Gastrocnemius medialis (tissue), 4 donors: ENCODE results near the gene APBB2. TPM values are rescaled to one million over a fixed set of nuclear protein-coding genes. Genes with fewer than 3 reads are reported as not detected.

ENCODE experiments used
- ATAC-seq, 2 donors: fragments of 150-250 bp; one replicate each; pipeline ENCODE4 v1.9.1; 2016
- DNase-seq, 2 donors: peaks; one replicate each; pipeline ENCODE4 v3.0.0-alpha.2; 2019
- H3K27ac ChIP-seq, 4 donors: fragments of 200-600 bp; sonication (generic); 1 replicate in 1 of 4; 2 replicates in 3 of 4; pipeline ENCODE4 v1.5.1; 2016 to 2018; ENCODE audit warnings: mild to moderate bottlenecking in 2 of 4, moderate library complexity in 1 of 4
- H3K27me3 ChIP-seq, 3 donors: fragments of 200-600 bp; sonication (generic) in 2 of 3; 1 replicate in 1 of 3; 2 replicates in 2 of 3; pipeline versions ENCODE4 v1.5.1 to v1.6.0; 2016 to 2019; ENCODE audit warnings: mild to moderate bottlenecking in 1 of 3, moderate library complexity in 1 of 3
- H3K36me3 ChIP-seq, 2 donors: fragments of 200-600 bp; sonication (generic) in 1 of 2; one replicate each; pipeline ENCODE4 v1.5.1; 2017 to 2018
- H3K4me1 ChIP-seq, 2 donors: fragments of 200-600 bp; sonication (generic) in 1 of 2; one replicate each; pipeline ENCODE4 v1.5.1; 2016 to 2017; ENCODE audit warnings: mild to moderate bottlenecking in 2 of 2
- H3K4me3 ChIP-seq, 4 donors: fragments of 200-600 bp; sonication (generic) in 3 of 4; 1 replicate in 1 of 4; 2 replicates in 3 of 4; pipeline ENCODE4 v1.5.1; 2016 to 2019; ENCODE audit warnings: mild to moderate bottlenecking in 2 of 4
- H3K9me3 ChIP-seq, 3 donors: fragments of 200-600 bp; sonication (generic) in 2 of 3; 1 replicate in 1 of 3; 2 replicates in 2 of 3; pipeline ENCODE4 v1.5.1; 2016 to 2019
- CTCF ChIP-seq, 5 experiments: fragments of 450-650 bp in 3 of 5; fragments of 200-600 bp in 2 of 5; sonication (generic) in 2 of 5; IDR thresholded peaks in 4 of 5; conservative IDR thresholded peaks in 1 of 5; 1 replicate in 4 of 5; 2 replicates in 1 of 5; pipeline ENCODE4 v1.5.1; 2016 to 2019; ENCODE audit warnings: antibody characterized with exemption in 5 of 5, mild to moderate bottlenecking in 3 of 5, moderate library complexity in 3 of 5
- POLR2A ChIP-seq, 2 donors: fragments of 450-650 bp; IDR thresholded peaks; one replicate each; pipeline ENCODE4 v1.6.1; 2017; ENCODE audit warnings: antibody characterized with exemption in 2 of 2, mild to moderate bottlenecking in 2 of 2, moderate library complexity in 2 of 2
- in situ Hi-C, 4 donors: fragments of 200-750 bp; cut with MboI; loops; one replicate each; pipeline versions ENCODE4 v1.15.0 to v1.8.0; 2017; ENCODE audit warnings: low sequenced_read_pairs in 4 of 4
- intact Hi-C: fragments of 100-400 bp; cut with DNase I; formaldehyde crosslinking; loops from one replicate; pipeline ENCODE4 v1.15.1; 2023; ENCODE audit warnings: low total_unique reads
- total RNA-seq, 4 donors: library from RNA; depleted of rRNA; stranded (reverse); fragments of >200 nt; gene quantifications; one replicate each; pipeline versions ENCODE4 v1.1.0 to v1.2.3, GENCODE V29; 2016

Gene APBB2
- total RNA-seq, 4 donors from 2014 or later, result 14.3 to 20.5 (median 14.5) TPM

GRCh38 chr4:40916880-40917279 lies 297.5 kb downstream of the APBB2 start:
- no peak overlapping the region for H3K4me3 ChIP-seq
- H3K27ac ChIP-seq, result peak overlapping the region; percentile 52 to 75 (median 70)
- intact Hi-C loops, result loop anchor here (1.0 to 5.0 kb wide), 3 partner anchors 9 to 655 kb away; no protein-coding TSS in a partner anchor
- peaks cover 34 to 37% of the 10 kb centered on the region in 2 donors for H3K4me1 ChIP-seq
- no peaks in the 10 kb centered on the region for H3K9me3 ChIP-seq
- no peak for TF ChIP-seq POLR2A (IDR thresholded peaks at IDR 0.05)
- TF ChIP-seq CTCF (IDR thresholded peaks at IDR 0.05 in 4 of 5, conservative IDR thresholded peaks at IDR 0.05 in 1 of 5), result peak; percentile 21 to 58 (median 50)
- no peaks in the 10 kb centered on the region for H3K27me3 ChIP-seq
- no peaks in the 10 kb centered on the region for H3K36me3 ChIP-seq
- DNase-seq, result peak in 1 of 2 donors; percentile 69
- in situ Hi-C loops, result no loop called here
- peak; percentile 33 to 59 for ATAC-seq

DNA sequence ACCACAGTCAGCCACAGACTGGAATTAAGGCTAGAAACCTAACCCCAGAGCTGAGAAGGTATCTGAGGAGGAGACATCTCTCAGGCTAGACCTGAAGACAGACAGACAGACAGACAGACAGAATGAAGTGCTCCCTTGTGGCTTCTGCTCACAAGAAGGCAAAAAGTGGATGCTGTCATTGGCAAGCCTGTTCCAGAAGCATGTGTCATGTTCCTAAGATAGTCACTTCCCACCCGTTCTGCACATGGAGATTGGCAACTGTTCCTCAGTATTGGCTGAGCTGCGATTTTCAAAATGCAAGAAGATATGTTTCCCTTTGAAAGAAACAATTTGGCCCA lies 298.2 kb downstream of the APBB2 start:
- DNase-seq (peak; percentile 64 to 78), ATAC-seq (peak; percentile 91 to 93)
- in situ Hi-C loops (no loop called here), intact Hi-C loops (loop anchor here (5.0 kb wide), 2 partner anchors 74 to 656 kb away; no protein-coding TSS in a partner anchor)
- no peak for TF ChIP-seq POLR2A (IDR thresholded peaks at IDR 0.05)
- no peak for TF ChIP-seq CTCF (IDR thresholded peaks at IDR 0.05 in 4 of 5, conservative IDR thresholded peaks at IDR 0.05 in 1 of 5)
- Histone ChIP-seq H3K36me3 (no peaks in the 10 kb centered on the region), H3K9me3 (no peaks in the 10 kb centered on the region), H3K4me3 (no peak overlapping the region), H3K4me1 (peaks cover 34 to 37% of the 10 kb centered on the region in 2 donors), H3K27me3 (no peaks in the 10 kb centered on the region), H3K27ac (peak overlapping the region; percentile 52 to 75 (median 70))

DNA sequence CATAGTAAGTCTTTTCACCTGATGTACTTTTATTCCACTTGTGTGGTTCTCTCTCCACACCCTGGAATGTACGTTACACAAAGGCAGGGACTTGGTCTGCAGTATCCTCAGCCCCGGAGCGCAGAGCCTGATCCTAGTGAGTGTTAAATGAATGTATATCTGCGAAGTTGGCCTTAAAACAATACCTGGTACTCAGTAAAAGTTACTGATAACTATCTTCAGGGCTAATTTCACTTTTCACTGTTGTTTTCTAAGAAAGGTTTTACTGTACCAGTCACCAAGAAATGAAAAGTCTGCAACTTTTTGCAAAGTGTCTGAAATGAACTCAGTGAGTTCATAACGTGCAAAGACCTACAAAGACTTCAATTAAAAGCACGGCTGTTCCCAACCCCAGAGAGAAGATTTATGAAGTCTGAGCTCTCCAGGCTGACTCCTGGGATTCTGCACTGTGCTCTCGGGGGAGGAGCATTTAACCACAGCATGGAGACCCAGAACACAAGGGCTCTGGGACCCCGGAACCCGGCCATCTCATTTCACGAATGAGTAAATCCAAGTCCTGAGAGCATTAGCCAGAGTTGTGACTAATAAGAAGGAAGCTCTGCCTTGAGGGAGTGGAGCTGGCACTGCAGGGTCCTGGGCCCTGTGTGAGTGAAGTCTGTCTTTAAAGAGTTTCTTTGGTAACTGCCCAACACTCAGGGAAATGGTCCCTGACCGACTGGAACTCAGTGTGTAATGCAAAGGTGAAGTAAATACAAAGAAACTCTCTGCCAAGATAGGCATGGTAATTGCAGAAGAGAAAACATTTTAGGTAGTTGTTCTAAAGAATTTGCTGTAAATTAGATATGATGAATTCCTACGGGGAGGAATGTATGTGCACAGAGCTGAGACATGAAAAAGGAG lies 298.8 kb downstream of the APBB2 start:
- no peak for TF ChIP-seq CTCF (IDR thresholded peaks at IDR 0.05 in 4 of 5, conservative IDR thresholded peaks at IDR 0.05 in 1 of 5)
- no peak for TF ChIP-seq POLR2A (IDR thresholded peaks at IDR 0.05)
- intact Hi-C loops, result loop anchor here (5.0 kb wide), 2 partner anchors 73 to 657 kb away; no protein-coding TSS in a partner anchor
- peaks cover 34 to 37% of the 10 kb centered on the region in 2 donors for H3K4me1 ChIP-seq
- in situ Hi-C loops, result no loop called here
- H3K4me3 ChIP-seq, result no peak overlapping the region
- peak overlapping the region; percentile 52 to 75 (median 70) for H3K27ac ChIP-seq
- no peaks in the 10 kb centered on the region for H3K9me3 ChIP-seq
- no peaks in the 10 kb centered on the region for H3K36me3 ChIP-seq
- H3K27me3 ChIP-seq, result no peaks in the 10 kb centered on the region
- ATAC-seq (no peak), DNase-seq (no peak)

DNA sequence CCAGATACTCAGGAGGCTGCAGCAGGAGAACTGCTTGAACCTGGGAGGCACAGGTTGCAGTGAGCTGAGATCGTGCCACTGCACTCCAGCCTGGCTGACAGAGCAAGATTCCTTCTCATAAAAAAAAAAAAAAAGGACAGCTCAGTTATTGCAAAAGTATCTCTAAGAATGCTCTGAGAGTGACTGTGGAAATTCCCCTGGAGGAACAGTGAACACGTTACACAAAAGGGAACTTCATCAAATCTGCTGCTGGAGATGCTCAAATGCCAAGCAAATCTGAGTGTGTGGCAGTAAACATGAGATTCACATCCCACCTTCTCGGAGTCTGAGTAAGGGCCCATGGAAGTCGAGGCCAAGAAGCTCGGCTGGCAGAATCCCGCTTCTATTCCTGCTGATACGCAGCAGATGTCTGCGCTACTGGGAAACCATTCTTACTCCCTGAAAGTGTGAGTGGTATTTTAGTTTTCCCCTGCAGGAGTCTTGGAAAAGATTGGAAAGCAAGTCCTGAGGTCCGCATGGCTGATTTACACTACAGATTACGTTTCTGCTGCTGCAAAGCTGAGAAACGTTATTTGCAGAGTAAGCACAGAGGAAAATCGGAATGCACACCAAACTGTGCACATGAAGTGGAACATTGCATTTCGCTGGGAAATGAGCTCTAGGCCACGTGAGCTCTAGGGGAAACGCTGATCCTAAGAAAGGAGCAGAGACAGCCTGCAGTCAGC lies 301.7 kb downstream of the APBB2 start:
- Histone ChIP-seq H3K36me3 (no peaks in the 10 kb centered on the region), H3K4me3 (no peak overlapping the region), H3K9me3 (no peaks in the 10 kb centered on the region), H3K4me1 (peaks cover 37 to 38% of the 10 kb centered on the region in 2 donors), H3K27me3 (no peaks in the 10 kb centered on the region), H3K27ac (no peak overlapping the region)
- ATAC-seq (no peak), DNase-seq (no peak)
- TF ChIP-seq CTCF (IDR thresholded peaks at IDR 0.05 in 4 of 5, conservative IDR thresholded peaks at IDR 0.05 in 1 of 5), result no peak
- TF ChIP-seq POLR2A (IDR thresholded peaks at IDR 0.05), result no peak
- intact Hi-C loops (no loop called here), in situ Hi-C loops (no loop called here)
